Spinal cord (tissue), 10 donors: ENCODE results near the gene TMEM14C. TPM values are rescaled to one million over a fixed set of nuclear protein-coding genes. Genes with fewer than 3 reads are reported as not detected.
A peak's percentile ranks its signal among the peaks of the same experiment; 100 is the strongest.

ENCODE experiments used
- DNase-seq, 6 donors: peaks; one replicate each; pipeline versions ENCODE4 v3.0.0 to v3.0.0-alpha.2; 2013 to 2015; ENCODE audit warnings: low spot score in 6 of 6, low read depth in 4 of 6
- H3K27ac ChIP-seq: one replicate; pipeline ENCODE4 v1.5.1; 2013; ENCODE audit warnings: low read depth, low read length, control low read depth
- H3K27me3 ChIP-seq: one replicate; pipeline ENCODE4 v1.6.1; 2013; ENCODE audit warnings: low read length; ENCODE audit not compliant: control insufficient read depth, insufficient read depth
- H3K36me3 ChIP-seq: one replicate; pipeline ENCODE4 v1.6.1; 2013; ENCODE audit warnings: low read length; ENCODE audit not compliant: control insufficient read depth, insufficient read depth
- H3K4me1 ChIP-seq: one replicate; pipeline ENCODE4 v1.6.1; 2013; ENCODE audit warnings: low read length; ENCODE audit not compliant: control insufficient read depth, insufficient read depth
- H3K4me3 ChIP-seq: one replicate; pipeline ENCODE4 v1.5.1; 2013; ENCODE audit warnings: low read depth, low read length, control low read depth
- H3K9me3 ChIP-seq: one replicate; pipeline ENCODE4 v1.6.1; 2013; ENCODE audit warnings: low read length; ENCODE audit not compliant: control insufficient read depth, insufficient read depth
- WGBS: methylation state at CpG from one replicate; pipeline ENCODE4 v1.1.5; 2013; ENCODE audit warnings: missing lambda C conversion rate; ENCODE audit not compliant: insufficient coverage; 5-methylcytosine and 5-hydroxymethylcytosine counted together
- long read RNA-seq, 4 donors: transcript quantifications; one replicate each; lab custom pipeline, GENCODE V29; 2026
- polyA plus RNA-seq, 2 donors: library from polyadenylated mRNA; unstranded; fragments of 120-200 nt; gene quantifications; one replicate each; pipeline ENCODE4 v1.2.1, GENCODE V29; 2013; ENCODE audit not compliant: insufficient read length in 2 of 2
- total RNA-seq, 2 donors: library from RNA; depleted of rRNA in 1 of 2; stranded (reverse); fragments of 120-200 nt in 1 of 2; fragments of >200 nt in 1 of 2; gene quantifications; one replicate each; pipeline versions ENCODE4 v1.2.3 to v1.2.4, GENCODE V29; 2013 to 2014
- donor health status: healthy.

Gene TMEM14C
- total RNA-seq, result 100 to 1,000 TPM in 1 of 2 donors, 10 to 100 TPM in 1; 65.1 to 146 TPM
- 100 to 1,000 TPM; 106 to 115 TPM for polyA plus RNA-seq
- long read RNA-seq, donor 1, transcript TMEM14C-201 (6 exons, 1,113 nt), result major isoform, 77 of 119 reads
- long read RNA-seq, donor 1, partial matches to known transcripts, result 39 of 119 reads
- long read RNA-seq, donor 1, other reads (novel, unspliced or antisense), result 0 of 119 reads
- long read RNA-seq, donor 2, transcript TMEM14C-201 (6 exons, 1,113 nt), result major isoform, 38 of 43 reads
- long read RNA-seq, donor 2, partial matches to known transcripts, result 0 of 43 reads
- long read RNA-seq, donor 2, other reads (novel, unspliced or antisense), result 0 of 43 reads
- long read RNA-seq, donor 3, transcript TMEM14C-201 (6 exons, 1,113 nt), result major isoform, 51 of 54 reads
- long read RNA-seq, donor 3, partial matches to known transcripts, result 0 of 54 reads
- long read RNA-seq, donor 3, other reads (novel, unspliced or antisense), result 0 of 54 reads
- long read RNA-seq, donor 4, transcript TMEM14C-201 (6 exons, 1,113 nt), result major isoform, 167 of 221 reads
- long read RNA-seq, donor 4, partial matches to known transcripts, result 45 of 221 reads
- long read RNA-seq, donor 4, other reads (novel, unspliced or antisense), result 6 of 221 reads

GRCh38 chr6:10722820-10723566 lies at the start of gene TMEM14C:
Gene TMEM14C, plus strand, starts transcription at chr6:10723070. Its CDS starts 1,544 bp downstream, at chr6:10724614.
- Histone ChIP-seq H3K27me3 (no peaks in the 10 kb centered on the region), H3K4me3 (peak within 1 kb of the TSS; percentile 73), H3K4me1 (peaks cover 26% of the 10 kb centered on the region), H3K27ac (peak within 1 kb of the TSS; percentile 93), H3K36me3 (peaks cover 10% of the 10 kb centered on the region), H3K9me3 (no peaks in the 10 kb centered on the region)
- DNase-seq, result peak; percentile 88 to 99 (median 90)
- WGBS, result 0% methylated on average over 39 of the region's 55 CpGs

GRCh38 chr6:10676403-10676802 lies 46.5 kb upstream of the TMEM14C start:
- Histone ChIP-seq H3K36me3 (no peaks in the 10 kb centered on the region), H3K9me3 (no peaks in the 10 kb centered on the region), H3K4me3 (no peak overlapping the region), H3K27ac (no peak overlapping the region), H3K4me1 (no peaks in the 10 kb centered on the region), H3K27me3 (no peaks in the 10 kb centered on the region)
- 92% methylated on average over 7 of the region's 7 CpGs for WGBS
- DNase-seq, result no peak

- Histone ChIP-seq H3K9me3 (no peaks in the 10 kb centered on the region), H3K36me3 (no peaks in the 10 kb centered on the region), H3K27ac (no peak overlapping the region), H3K4me1 (no peaks in the 10 kb centered on the region), H3K4me3 (no peak overlapping the region), H3K27me3 (no peaks in the 10 kb centered on the region)
- DNase-seq, result no peak
- WGBS, result 92% methylated on average over 4 of the region's 4 CpGs
These were observed 44.4 kb upstream of the TMEM14C start for GRCh38 chr6:10678456-10678855.

- no peaks in the 10 kb centered on the region for H3K4me1 ChIP-seq
- no CpG with 5 or more reads among the region's 3 CpGs for WGBS
- H3K36me3 ChIP-seq, result no peaks in the 10 kb centered on the region
- DNase-seq, result no peak
- no peak overlapping the region for H3K27ac ChIP-seq
- H3K4me3 ChIP-seq, result no peak overlapping the region
- no peaks in the 10 kb centered on the region for H3K27me3 ChIP-seq
- no peaks in the 10 kb centered on the region for H3K9me3 ChIP-seq
These were observed 41.1 kb upstream of the TMEM14C start for GRCh38 chr6:10681795-10682194.

- Histone ChIP-seq H3K4me1 (no peaks in the 10 kb centered on the region), H3K27ac (no peak overlapping the region), H3K4me3 (no peak overlapping the region)
These were observed 40.4 kb upstream of the TMEM14C start for GRCh38 chr6:10682355-10682988.

GRCh38 chr6:10684618-10685017 lies 38.3 kb upstream of the TMEM14C start:
- H3K27ac ChIP-seq, result no peak overlapping the region
- no peak for DNase-seq
- no peaks in the 10 kb centered on the region for H3K9me3 ChIP-seq
- no peak overlapping the region for H3K4me3 ChIP-seq
- no peaks in the 10 kb centered on the region for H3K36me3 ChIP-seq
- no peaks in the 10 kb centered on the region for H3K4me1 ChIP-seq
- H3K27me3 ChIP-seq, result no peaks in the 10 kb centered on the region
- WGBS, result 83% methylated on average over 1 of the region's 5 CpGs

More at GRCh38 chr6:10682355-10682988, 40.4 kb upstream of the TMEM14C start:
- DNase-seq, result no peak
- H3K9me3 ChIP-seq, result no peaks in the 10 kb centered on the region
- no peaks in the 10 kb centered on the region for H3K36me3 ChIP-seq
- no peaks in the 10 kb centered on the region for H3K27me3 ChIP-seq

GRCh38 chr6:10685092-10685915 lies 37.6 kb upstream of the TMEM14C start:
- no peaks in the 10 kb centered on the region for H3K4me1 ChIP-seq
- no CpG with 5 or more reads among the region's 3 CpGs for WGBS
- no peak for DNase-seq
- H3K9me3 ChIP-seq, result no peaks in the 10 kb centered on the region
- H3K27ac ChIP-seq, result no peak overlapping the region
- no peak overlapping the region for H3K4me3 ChIP-seq
- no peaks in the 10 kb centered on the region for H3K36me3 ChIP-seq
- no peaks in the 10 kb centered on the region for H3K27me3 ChIP-seq

GRCh38 chr6:10686901-10687300 lies 36.0 kb upstream of the TMEM14C start:
- Histone ChIP-seq H3K27me3 (no peaks in the 10 kb centered on the region), H3K27ac (no peak overlapping the region), H3K4me1 (no peaks in the 10 kb centered on the region), H3K9me3 (no peaks in the 10 kb centered on the region), H3K4me3 (no peak overlapping the region), H3K36me3 (no peaks in the 10 kb centered on the region)
- WGBS, result 73% methylated on average over 4 of the region's 8 CpGs
- no peak for DNase-seq

GRCh38 chr6:10687582-10687981 lies 35.3 kb upstream of the TMEM14C start:
- H3K4me1 ChIP-seq, result no peaks in the 10 kb centered on the region
- no peaks in the 10 kb centered on the region for H3K9me3 ChIP-seq
- no peak overlapping the region for H3K27ac ChIP-seq
- H3K27me3 ChIP-seq, result no peaks in the 10 kb centered on the region
- 86% methylated on average over 1 of the region's 6 CpGs for WGBS
- DNase-seq, result no peak
- no peak overlapping the region for H3K4me3 ChIP-seq
- H3K36me3 ChIP-seq, result no peaks in the 10 kb centered on the region
